Embryonic facial prominence (tissue), 1 donor: ENCODE data around the gene NAB1.
"Not testable (repeated sequence)": the region's sequence is repeated elsewhere in the genome, so short reads cannot be mapped to it uniquely, and the experiment has no call there.

ENCODE experiments used
- DNase-seq: peaks from one replicate; pipeline ENCODE4 v3.0.0-alpha.2; 2016; ENCODE audit errors: extremely low spot score

NAB1 gene

GRCh38 chr2:190670182-190670946 lies 21.5 kb downstream of the NAB1 start:
- no peak for DNase-seq

- no peak for DNase-seq
Observed at GRCh38 chr2:190674966-190675650, 26.2 kb downstream of the NAB1 start.

- no peak for DNase-seq
Observed at GRCh38 chr2:190677255-190677654, 28.4 kb downstream of the NAB1 start.

GRCh38 chr2:190678444-190679162 lies 29.7 kb downstream of the NAB1 start:
- no peak for DNase-seq

GRCh38 chr2:190679391-190679790 lies 30.5 kb downstream of the NAB1 start:
- no peak for DNase-seq

- no peak for DNase-seq
Observed at GRCh38 chr2:190679813-190680591, 31.1 kb downstream of the NAB1 start.

GRCh38 chr2:190682168-190682567 lies 33.3 kb downstream of the NAB1 start:
- DNase-seq = no peak

- no peak for DNase-seq
Observed at GRCh38 chr2:190683802-190684201, 34.9 kb downstream of the NAB1 start.

GRCh38 chr2:190684931-190685330 lies 36.0 kb downstream of the NAB1 start:
- DNase-seq = no peak

- DNase-seq = no peak
Observed at GRCh38 chr2:190685333-190685732, 36.5 kb downstream of the NAB1 start.

GRCh38 chr2:190693533-190694232 lies 44.8 kb downstream of the NAB1 start:
- no peak for DNase-seq

GRCh38 chr2:190694479-190694878 lies 45.6 kb downstream of the NAB1 start:
- no peak for DNase-seq

GRCh38 chr2:190695739-190696138 lies 46.9 kb downstream of the NAB1 start:
- no peak for DNase-seq

GRCh38 chr2:190696792-190697398 lies 48.0 kb downstream of the NAB1 start:
- DNase-seq = no peak

- no peak for DNase-seq
Observed at GRCh38 chr2:190697421-190697820, 48.5 kb downstream of the NAB1 start.

GRCh38 chr2:190698895-190699294 lies 50.0 kb downstream of the NAB1 start:
- no peak for DNase-seq

GRCh38 chr2:190701586-190701985 lies 52.7 kb downstream of the NAB1 start:
- DNase-seq = no peak

- no peak for DNase-seq
Observed at GRCh38 chr2:190705280-190705679, 56.4 kb downstream of the NAB1 start.

GRCh38 chr2:190707726-190708125 lies 58.8 kb downstream of the NAB1 start:
- DNase-seq = no peak

- DNase-seq = not testable (repeated sequence)
Observed at GRCh38 chr2:190708650-190709049, 59.8 kb downstream of the NAB1 start.

GRCh38 chr2:190711069-190711468 lies 62.2 kb downstream of the NAB1 start:
- DNase-seq = no peak
